GM12864 (cell line): ENCODE data around the gene ZBTB48.

Experiments
- DNase-seq: peaks from one replicate; pipeline ENCODE4 v3.0.0-alpha.2; 2011; ENCODE audit warnings: low read depth
- H3K4me3 ChIP-seq: 2 replicates; pipeline ENCODE4 v1.5.1; 2011; ENCODE audit warnings: mild to moderate bottlenecking, low read depth, low read length, control low read depth
- TF ChIP-seq, protein P1 (sequence below): IDR thresholded peaks from 2 replicates; pipeline ENCODE4 v1.5.1; 2011; ENCODE audit warnings: low read depth, mild to moderate bottlenecking, moderate library complexity, low read length, control low read depth, inconsistent platforms; ENCODE audit errors: missing control alignments

ZBTB48 gene

GRCh38 chr1:6614019-6614928 is 34.5 kb downstream of the ZBTB48 start:
- DNase-seq, result no peak
- TF ChIP-seq, protein P1, sequence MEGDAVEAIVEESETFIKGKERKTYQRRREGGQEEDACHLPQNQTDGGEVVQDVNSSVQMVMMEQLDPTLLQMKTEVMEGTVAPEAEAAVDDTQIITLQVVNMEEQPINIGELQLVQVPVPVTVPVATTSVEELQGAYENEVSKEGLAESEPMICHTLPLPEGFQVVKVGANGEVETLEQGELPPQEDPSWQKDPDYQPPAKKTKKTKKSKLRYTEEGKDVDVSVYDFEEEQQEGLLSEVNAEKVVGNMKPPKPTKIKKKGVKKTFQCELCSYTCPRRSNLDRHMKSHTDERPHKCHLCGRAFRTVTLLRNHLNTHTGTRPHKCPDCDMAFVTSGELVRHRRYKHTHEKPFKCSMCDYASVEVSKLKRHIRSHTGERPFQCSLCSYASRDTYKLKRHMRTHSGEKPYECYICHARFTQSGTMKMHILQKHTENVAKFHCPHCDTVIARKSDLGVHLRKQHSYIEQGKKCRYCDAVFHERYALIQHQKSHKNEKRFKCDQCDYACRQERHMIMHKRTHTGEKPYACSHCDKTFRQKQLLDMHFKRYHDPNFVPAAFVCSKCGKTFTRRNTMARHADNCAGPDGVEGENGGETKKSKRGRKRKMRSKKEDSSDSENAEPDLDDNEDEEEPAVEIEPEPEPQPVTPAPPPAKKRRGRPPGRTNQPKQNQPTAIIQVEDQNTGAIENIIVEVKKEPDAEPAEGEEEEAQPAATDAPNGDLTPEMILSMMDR, result no peak

DNA sequence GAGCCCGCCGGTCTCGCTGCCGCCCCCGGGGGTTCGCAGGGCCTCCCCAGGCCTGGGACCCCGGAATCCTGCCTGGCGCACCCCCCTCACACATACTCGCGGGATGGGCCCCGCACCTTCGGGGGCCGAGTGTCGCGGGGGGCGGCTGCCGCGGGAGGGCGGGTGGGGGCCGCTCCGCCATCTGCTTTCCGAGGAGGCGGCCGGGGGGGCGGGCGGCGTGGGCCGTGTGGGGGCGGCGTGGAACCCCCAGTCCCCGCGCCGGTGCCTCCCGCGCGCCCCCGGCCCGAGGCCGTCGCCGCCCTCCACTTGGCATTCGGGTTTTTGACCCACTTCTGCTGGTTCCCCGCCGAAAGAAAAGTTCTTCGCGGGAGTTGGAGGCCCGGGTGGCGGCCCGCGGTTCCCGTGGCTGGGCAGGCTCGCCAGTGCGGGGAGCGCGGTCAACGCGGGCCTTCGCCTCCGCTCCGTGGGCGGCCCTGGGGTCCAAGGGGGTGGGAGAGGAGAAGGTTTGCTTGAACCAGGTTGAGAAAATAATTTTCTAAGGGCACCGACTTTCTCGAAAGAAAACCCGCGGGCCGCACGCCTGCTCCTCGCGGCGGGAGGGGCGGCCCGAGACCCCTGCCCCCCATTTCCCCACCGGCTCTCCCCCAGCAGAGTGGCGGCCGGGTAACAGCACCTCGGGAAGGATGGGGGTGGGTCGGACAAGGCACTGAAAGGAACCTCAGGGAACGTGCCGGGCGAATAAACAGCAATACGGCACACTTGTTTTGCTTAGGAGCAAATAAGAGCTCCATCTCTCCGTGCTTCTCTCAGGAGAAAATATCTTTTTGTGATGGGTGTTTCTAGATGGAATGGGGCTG is 35.4 kb downstream of the ZBTB48 start:
- no peak for DNase-seq
- TF ChIP-seq, protein P1, result no peak

More at GRCh38 chr1:6614019-6614928, 34.5 kb downstream of the ZBTB48 start:
- H3K4me3 ChIP-seq, result peak overlapping the region; percentile 89

GRCh38 chr1:6619045-6619444 is 39.3 kb downstream of the ZBTB48 start:
- H3K4me3 ChIP-seq, result no peak overlapping the region
- DNase-seq, result no peak
- TF ChIP-seq, protein P1, result no peak

More for the DNA sequence above, 35.4 kb downstream of the ZBTB48 start:
- H3K4me3 ChIP-seq, result peak overlapping the region; percentile 89

- TF ChIP-seq, protein P1, result no peak
- no peak for DNase-seq
- no peak overlapping the region for H3K4me3 ChIP-seq
Observed at GRCh38 chr1:6621429-6622391, 41.9 kb downstream of the ZBTB48 start.

- TF ChIP-seq, protein P1, result no peak
- DNase-seq, result no peak
- H3K4me3 ChIP-seq, result no peak overlapping the region
Observed at GRCh38 chr1:6622396-6623152, 42.8 kb downstream of the ZBTB48 start.
